OCI-LY1 (cell line): ENCODE data around the gene YPEL2.

Source experiments
- H2AFZ ChIP-seq: fragments of 200-600 bp; sonication (generic), shearing (Covaris generic); 2 replicates; pipeline ENCODE4 v1.6.0; 2014; ENCODE audit warnings: antibody characterized with exemption, mild to moderate bottlenecking, low read length
- H3F3A ChIP-seq: fragments of 200-600 bp; sonication (generic), shearing (Covaris generic); 2 replicates; pipeline ENCODE4 v1.6.0; 2014; ENCODE audit warnings: mild to moderate bottlenecking, antibody characterized with exemption, low read length, moderate library complexity; ENCODE audit not compliant: insufficient read depth
- H3K27ac ChIP-seq: fragments of 200-600 bp; sonication (generic); 2 replicates; pipeline ENCODE4 v1.5.1; 2014; ENCODE audit warnings: low read length, mixed run types, mild to moderate bottlenecking, low read depth; ENCODE audit not compliant: poor library complexity, severe bottlenecking
- H3K27me3 ChIP-seq: fragments of 200-600 bp; sonication (generic); 2 replicates; pipeline ENCODE4 v1.6.0; 2014; ENCODE audit warnings: antibody characterized with exemption, mild to moderate bottlenecking, low read length, moderate library complexity; ENCODE audit not compliant: insufficient read depth
- H3K36me3 ChIP-seq: fragments of 200-600 bp; sonication (generic); 2 replicates; pipeline ENCODE4 v1.6.1; 2014; ENCODE audit warnings: mild to moderate bottlenecking, antibody characterized with exemption, low read length, moderate library complexity, mixed read lengths; ENCODE audit not compliant: insufficient read depth
- H3K4me1 ChIP-seq: fragments of 200-600 bp; sonication (generic); 2 replicates; pipeline ENCODE4 v1.5.1; 2014; ENCODE audit warnings: mild to moderate bottlenecking, low read length, moderate library complexity; ENCODE audit not compliant: insufficient read depth, severe bottlenecking
- H3K4me2 ChIP-seq: fragments of 200-600 bp; sonication (generic), shearing (Covaris generic); 2 replicates; pipeline ENCODE4 v1.6.1; 2014; ENCODE audit warnings: low read length
- H3K4me3 ChIP-seq: fragments of 200-600 bp; sonication (generic); 2 replicates; pipeline ENCODE4 v1.5.1; 2014; ENCODE audit warnings: low read length, low read depth, mild to moderate bottlenecking, mixed read lengths; ENCODE audit not compliant: poor library complexity, severe bottlenecking
- H3K79me2 ChIP-seq: fragments of 200-600 bp; shearing (Covaris generic); 2 replicates; pipeline ENCODE4 v1.6.1; 2016; ENCODE audit warnings: mixed run types, low read length, mixed read lengths; ENCODE audit not compliant: insufficient read depth
- H3K9ac ChIP-seq: fragments of 200-600 bp; sonication (generic), shearing (Covaris generic); 2 replicates; pipeline ENCODE4 v1.6.1; 2014; ENCODE audit warnings: mild to moderate bottlenecking, low read length, mixed read lengths
- H3K9me2 ChIP-seq: fragments of 200-600 bp; sonication (generic), shearing (Covaris generic); 2 replicates; pipeline ENCODE4 v1.6.1; 2014; ENCODE audit warnings: low read depth, mild to moderate bottlenecking, low read length, mixed read lengths
- H3K9me3 ChIP-seq: fragments of 200-600 bp; shearing (Covaris generic); 2 replicates; pipeline ENCODE4 v1.6.1; 2014; ENCODE audit warnings: low read length, mixed read lengths
- H4K20me1 ChIP-seq: fragments of 200-600 bp; sonication (generic), shearing (Covaris generic); 2 replicates; pipeline ENCODE4 v1.6.0; 2016; ENCODE audit warnings: mild to moderate bottlenecking, low read length; ENCODE audit not compliant: insufficient read depth
- EZH2 ChIP-seq: fragments of 200-600 bp; sonication (generic), shearing (Covaris generic); IDR thresholded peaks from 2 replicates; pipeline ENCODE4 v1.8.0; 2017; ENCODE audit warnings: borderline replicate concordance, mixed run types, mild to moderate bottlenecking, antibody characterized with exemption, low read length, moderate library complexity, mixed read lengths
- TF ChIP-seq, protein P1 (sequence below): fragments of 200-600 bp; sonication (generic), shearing (Covaris generic); IDR thresholded peaks from 2 replicates; pipeline ENCODE4 v1.5.1; 2017; ENCODE audit warnings: mild to moderate bottlenecking, antibody characterized with exemption, low read length, moderate library complexity, mixed read lengths

YPEL2 gene

DNA sequence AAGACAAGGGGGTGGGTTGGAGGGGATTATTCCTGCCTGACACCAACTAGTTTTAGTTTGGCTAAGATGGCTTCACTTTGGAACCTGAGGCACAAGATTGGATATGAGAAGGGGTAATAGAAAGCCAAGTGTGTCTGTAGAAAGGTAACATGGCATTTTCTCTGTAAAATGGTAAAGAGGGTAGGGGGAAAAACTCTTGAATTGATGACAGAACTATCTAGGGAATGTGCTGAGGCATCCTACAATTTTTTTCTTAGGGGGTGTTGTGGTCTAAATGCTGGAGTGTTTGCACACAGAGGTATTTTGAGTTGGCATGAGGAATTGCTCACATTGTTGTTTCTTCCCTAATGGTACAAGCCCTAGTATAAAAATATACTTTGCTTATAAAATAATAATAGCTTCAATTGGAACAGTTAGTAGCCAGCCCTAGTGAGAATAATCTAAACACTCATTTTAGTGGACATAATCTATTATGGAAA lies 25.8 kb downstream of the YPEL2 start:
- Histone ChIP-seq H3K27me3 (no peaks in the 10 kb centered on the region), H3K79me2 (no peaks in the 10 kb centered on the region), H3K9ac (no peak overlapping the region), H3F3A (no peaks in the 10 kb centered on the region), H3K9me3 (no peaks in the 10 kb centered on the region), H3K4me1 (peaks cover 3% of the 10 kb centered on the region), H3K9me2 (no peaks in the 10 kb centered on the region), H3K4me3 (no peak overlapping the region), H3K4me2 (no peak overlapping the region), H2AFZ (no peak overlapping the region), H3K36me3 (no peaks in the 10 kb centered on the region), H3K27ac (no peak overlapping the region), H4K20me1 (no peaks in the 10 kb centered on the region)
- TF ChIP-seq, protein P1, sequence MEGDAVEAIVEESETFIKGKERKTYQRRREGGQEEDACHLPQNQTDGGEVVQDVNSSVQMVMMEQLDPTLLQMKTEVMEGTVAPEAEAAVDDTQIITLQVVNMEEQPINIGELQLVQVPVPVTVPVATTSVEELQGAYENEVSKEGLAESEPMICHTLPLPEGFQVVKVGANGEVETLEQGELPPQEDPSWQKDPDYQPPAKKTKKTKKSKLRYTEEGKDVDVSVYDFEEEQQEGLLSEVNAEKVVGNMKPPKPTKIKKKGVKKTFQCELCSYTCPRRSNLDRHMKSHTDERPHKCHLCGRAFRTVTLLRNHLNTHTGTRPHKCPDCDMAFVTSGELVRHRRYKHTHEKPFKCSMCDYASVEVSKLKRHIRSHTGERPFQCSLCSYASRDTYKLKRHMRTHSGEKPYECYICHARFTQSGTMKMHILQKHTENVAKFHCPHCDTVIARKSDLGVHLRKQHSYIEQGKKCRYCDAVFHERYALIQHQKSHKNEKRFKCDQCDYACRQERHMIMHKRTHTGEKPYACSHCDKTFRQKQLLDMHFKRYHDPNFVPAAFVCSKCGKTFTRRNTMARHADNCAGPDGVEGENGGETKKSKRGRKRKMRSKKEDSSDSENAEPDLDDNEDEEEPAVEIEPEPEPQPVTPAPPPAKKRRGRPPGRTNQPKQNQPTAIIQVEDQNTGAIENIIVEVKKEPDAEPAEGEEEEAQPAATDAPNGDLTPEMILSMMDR, result no peak
- no peak for TF ChIP-seq EZH2

DNA sequence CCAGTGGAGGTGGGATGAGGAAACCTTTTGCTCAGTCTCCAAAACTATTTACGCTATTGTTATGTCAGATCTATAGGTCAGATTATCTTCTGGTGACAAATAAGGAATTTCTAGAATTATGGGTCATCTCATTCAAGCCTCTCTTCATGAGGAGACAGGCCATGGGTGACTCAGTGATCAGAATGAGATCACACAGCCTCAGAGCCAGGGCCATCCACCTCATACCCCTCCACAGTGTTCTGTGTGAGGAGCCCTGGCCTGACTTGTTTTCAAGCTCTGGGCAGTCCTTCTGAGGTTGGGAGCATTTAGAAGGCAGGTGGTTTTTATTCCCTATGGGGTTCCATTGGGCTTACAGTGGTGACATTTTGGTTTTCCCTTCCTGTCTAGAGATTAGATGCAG lies 26.5 kb downstream of the YPEL2 start:
- Histone ChIP-seq H3K79me2 (no peaks in the 10 kb centered on the region), H3K4me3 (no peak overlapping the region), H3K27me3 (no peaks in the 10 kb centered on the region), H2AFZ (no peak overlapping the region), H3K9me2 (no peaks in the 10 kb centered on the region), H3K4me1 (peaks cover 8% of the 10 kb centered on the region), H3F3A (no peaks in the 10 kb centered on the region), H3K9ac (no peak overlapping the region), H3K36me3 (no peaks in the 10 kb centered on the region), H3K27ac (no peak overlapping the region), H3K4me2 (no peak overlapping the region), H3K9me3 (no peaks in the 10 kb centered on the region), H4K20me1 (no peaks in the 10 kb centered on the region)
- TF ChIP-seq, protein P1, result no peak
- TF ChIP-seq EZH2, result no peak

DNA sequence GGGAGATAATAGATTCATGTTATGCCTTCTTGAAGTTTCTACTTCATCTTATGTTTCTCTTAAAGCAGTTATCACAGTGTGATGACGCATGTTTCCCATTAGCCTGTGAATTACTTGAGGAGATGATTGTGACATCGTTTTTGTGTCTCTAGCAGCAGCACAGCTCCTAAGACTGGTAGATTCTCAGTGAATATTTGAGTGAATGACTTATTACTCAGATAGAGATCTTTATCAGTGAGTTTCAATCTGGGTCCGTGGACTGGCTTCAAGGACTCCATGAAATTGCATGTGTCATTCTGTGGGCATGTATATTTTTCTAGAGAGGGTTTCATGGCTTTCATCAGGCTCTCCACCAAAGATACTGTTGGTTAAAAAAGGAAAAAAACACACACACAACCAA lies 29.9 kb downstream of the YPEL2 start:
- Histone ChIP-seq H3K9ac (no peak overlapping the region), H3K4me1 (peaks cover 8% of the 10 kb centered on the region), H3K27ac (no peak overlapping the region), H3K9me2 (no peaks in the 10 kb centered on the region), H4K20me1 (no peaks in the 10 kb centered on the region), H3F3A (no peaks in the 10 kb centered on the region), H3K9me3 (no peaks in the 10 kb centered on the region), H3K4me3 (no peak overlapping the region), H2AFZ (no peak overlapping the region), H3K79me2 (no peaks in the 10 kb centered on the region), H3K27me3 (no peaks in the 10 kb centered on the region), H3K36me3 (no peaks in the 10 kb centered on the region), H3K4me2 (no peak overlapping the region)
- TF ChIP-seq, protein P1, result no peak
- TF ChIP-seq EZH2, result no peak
